ENCODE results near the gene ALPK3. TPM values are rescaled to one million over a fixed set of nuclear protein-coding genes. Genes with fewer than 3 reads are reported as not detected.

Gene ALPK3, protein sequence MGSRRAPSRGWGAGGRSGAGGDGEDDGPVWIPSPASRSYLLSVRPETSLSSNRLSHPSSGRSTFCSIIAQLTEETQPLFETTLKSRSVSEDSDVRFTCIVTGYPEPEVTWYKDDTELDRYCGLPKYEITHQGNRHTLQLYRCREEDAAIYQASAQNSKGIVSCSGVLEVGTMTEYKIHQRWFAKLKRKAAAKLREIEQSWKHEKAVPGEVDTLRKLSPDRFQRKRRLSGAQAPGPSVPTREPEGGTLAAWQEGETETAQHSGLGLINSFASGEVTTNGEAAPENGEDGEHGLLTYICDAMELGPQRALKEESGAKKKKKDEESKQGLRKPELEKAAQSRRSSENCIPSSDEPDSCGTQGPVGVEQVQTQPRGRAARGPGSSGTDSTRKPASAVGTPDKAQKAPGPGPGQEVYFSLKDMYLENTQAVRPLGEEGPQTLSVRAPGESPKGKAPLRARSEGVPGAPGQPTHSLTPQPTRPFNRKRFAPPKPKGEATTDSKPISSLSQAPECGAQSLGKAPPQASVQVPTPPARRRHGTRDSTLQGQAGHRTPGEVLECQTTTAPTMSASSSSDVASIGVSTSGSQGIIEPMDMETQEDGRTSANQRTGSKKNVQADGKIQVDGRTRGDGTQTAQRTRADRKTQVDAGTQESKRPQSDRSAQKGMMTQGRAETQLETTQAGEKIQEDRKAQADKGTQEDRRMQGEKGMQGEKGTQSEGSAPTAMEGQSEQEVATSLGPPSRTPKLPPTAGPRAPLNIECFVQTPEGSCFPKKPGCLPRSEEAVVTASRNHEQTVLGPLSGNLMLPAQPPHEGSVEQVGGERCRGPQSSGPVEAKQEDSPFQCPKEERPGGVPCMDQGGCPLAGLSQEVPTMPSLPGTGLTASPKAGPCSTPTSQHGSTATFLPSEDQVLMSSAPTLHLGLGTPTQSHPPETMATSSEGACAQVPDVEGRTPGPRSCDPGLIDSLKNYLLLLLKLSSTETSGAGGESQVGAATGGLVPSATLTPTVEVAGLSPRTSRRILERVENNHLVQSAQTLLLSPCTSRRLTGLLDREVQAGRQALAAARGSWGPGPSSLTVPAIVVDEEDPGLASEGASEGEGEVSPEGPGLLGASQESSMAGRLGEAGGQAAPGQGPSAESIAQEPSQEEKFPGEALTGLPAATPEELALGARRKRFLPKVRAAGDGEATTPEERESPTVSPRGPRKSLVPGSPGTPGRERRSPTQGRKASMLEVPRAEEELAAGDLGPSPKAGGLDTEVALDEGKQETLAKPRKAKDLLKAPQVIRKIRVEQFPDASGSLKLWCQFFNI (N-terminal part only)
- total RNA-seq (0.22 TPM), polyA plus RNA-seq (not detected)

DNA sequence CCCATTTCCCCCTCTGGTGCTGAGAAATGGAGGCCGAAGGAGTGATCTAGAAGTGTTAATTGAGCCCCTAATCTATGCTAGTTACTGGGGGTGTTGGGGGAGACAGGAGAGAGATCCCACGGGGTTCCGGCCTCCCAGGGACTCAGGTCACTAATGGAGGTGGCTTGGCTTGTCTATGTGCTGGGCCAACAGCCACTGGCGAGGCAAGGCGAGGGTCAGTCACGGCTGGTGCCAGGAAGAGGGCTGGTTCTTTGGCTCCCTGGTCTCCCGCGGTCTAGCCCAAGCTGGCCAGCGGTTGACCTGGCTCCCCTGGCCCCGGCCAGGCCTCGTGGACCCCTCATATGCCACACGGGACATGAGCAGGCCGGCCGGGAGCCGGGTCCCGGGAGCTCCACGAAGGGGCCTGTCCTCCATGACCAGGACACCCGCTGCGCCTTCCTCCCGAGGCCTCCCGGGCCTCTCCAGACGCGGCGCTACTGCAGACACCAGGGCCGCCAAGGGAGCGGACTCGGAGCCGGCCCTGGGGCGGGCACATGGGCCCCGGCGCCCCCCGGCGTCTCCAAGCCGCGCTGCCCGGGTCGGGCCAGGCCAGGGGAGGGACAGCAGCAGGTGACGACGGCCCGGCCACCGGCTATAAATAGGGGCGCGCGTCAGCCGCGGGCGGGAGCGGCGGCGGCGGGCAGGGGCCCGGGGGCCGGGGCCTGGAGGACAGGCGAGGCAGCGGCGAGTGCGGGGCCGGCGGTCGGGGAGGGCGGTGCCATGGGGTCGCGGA, at the start of gene ALPK3:
Gene ALPK3 (plus strand): TSS at position 663 of the 772 bp plus-strand sequence. CDS start 97 bp downstream, at position 760.
- no peaks in the 10 kb centered on the region for H3K36me3 ChIP-seq (ENCODE audit: control insufficient read depth, insufficient read depth, low read length)
- Mint-ChIP-seq H3K4me1 (peaks cover 0 to 11% (median 8%) of the 10 kb centered on the region in 4 donors), H3K27me3 (peaks cover 23% of the 10 kb centered on the region), H3K9me3 (no peaks in the 10 kb centered on the region), H3K27ac (peak within 1 kb of the TSS in 2 of 3 donors; percentile 58 to 65), H3K36me3 (peaks cover 3% of the 10 kb centered on the region), H3K4me3 (peak within 1 kb of the TSS in 2 of 4 donors; percentile 39 to 57)
- H3K27me3 ChIP-seq (ENCODE audit: control insufficient read depth, insufficient read depth, low read length), result no peaks in the 10 kb centered on the region
- DNase-seq, result no peak
- peaks cover 13% of the 10 kb centered on the region for H3K4me1 ChIP-seq (ENCODE audit: control insufficient read depth, insufficient read depth, low read length, poor library complexity, severe bottlenecking)
- no peak within 1 kb of the TSS for H3K27ac ChIP-seq (ENCODE audit: insufficient read depth, low read length, poor library complexity, severe bottlenecking)
- ATAC-seq (ENCODE audit: low read depth in 2 of 2), result peak in 1 of 2 donors; percentile 19
- H3K9me3 ChIP-seq (ENCODE audit: control insufficient read depth in 2 of 2, low read length in 2 of 2), result no peaks in the 10 kb centered on the region
- no peak within 1 kb of the TSS for H3K4me3 ChIP-seq (ENCODE audit: low read depth, low read length)

DNA sequence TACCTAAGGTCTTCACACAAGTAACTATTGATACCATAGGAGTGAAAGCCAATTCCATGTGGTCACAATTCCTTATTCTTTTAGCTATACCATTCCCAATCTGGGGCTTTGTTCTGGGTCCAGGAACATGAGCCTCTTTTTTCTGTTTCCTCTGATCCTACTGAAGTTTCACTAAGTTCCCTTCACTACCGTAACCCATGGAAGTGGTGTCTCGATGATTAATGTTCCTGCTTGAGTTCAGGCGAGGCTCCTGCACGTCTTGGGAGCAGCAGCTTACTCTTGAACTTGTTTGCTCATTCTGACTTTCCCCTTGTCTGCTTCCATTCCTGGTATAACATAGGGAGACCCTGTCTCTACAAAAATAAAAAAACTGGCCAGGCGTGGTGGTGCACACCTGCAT, 45.1 kb upstream of the ALPK3 start:
- H3K4me1 Mint-ChIP-seq, result peaks cover 23 to 57% (median 33%) of the 10 kb centered on the region in 4 donors
- ATAC-seq (ENCODE audit: low read depth in 2 of 2), result no peak
- Histone ChIP-seq H3K36me3 (ENCODE audit: control insufficient read depth, insufficient read depth, low read length) (peaks cover 37% of the 10 kb centered on the region), H3K4me1 (ENCODE audit: control insufficient read depth, insufficient read depth, low read length, poor library complexity, severe bottlenecking) (no peaks in the 10 kb centered on the region), H3K9me3 (ENCODE audit: control insufficient read depth in 2 of 2, low read length in 2 of 2) (no peaks in the 10 kb centered on the region), H3K27ac (ENCODE audit: insufficient read depth, low read length, poor library complexity, severe bottlenecking) (no peak overlapping the region), H3K27me3 (ENCODE audit: control insufficient read depth, insufficient read depth, low read length) (no peaks in the 10 kb centered on the region), H3K4me3 (ENCODE audit: low read depth, low read length) (no peak overlapping the region)
- peak overlapping the region; percentile 42 to 77 (median 75) for H3K27ac Mint-ChIP-seq
- no peak for DNase-seq
- peaks cover 22% of the 10 kb centered on the region for H3K36me3 Mint-ChIP-seq
- no peaks in the 10 kb centered on the region for H3K27me3 Mint-ChIP-seq
- H3K4me3 Mint-ChIP-seq, result no peak overlapping the region
- H3K9me3 Mint-ChIP-seq, result peaks cover 0 to 1% (median 0%) of the 10 kb centered on the region in 7 donors

DNA sequence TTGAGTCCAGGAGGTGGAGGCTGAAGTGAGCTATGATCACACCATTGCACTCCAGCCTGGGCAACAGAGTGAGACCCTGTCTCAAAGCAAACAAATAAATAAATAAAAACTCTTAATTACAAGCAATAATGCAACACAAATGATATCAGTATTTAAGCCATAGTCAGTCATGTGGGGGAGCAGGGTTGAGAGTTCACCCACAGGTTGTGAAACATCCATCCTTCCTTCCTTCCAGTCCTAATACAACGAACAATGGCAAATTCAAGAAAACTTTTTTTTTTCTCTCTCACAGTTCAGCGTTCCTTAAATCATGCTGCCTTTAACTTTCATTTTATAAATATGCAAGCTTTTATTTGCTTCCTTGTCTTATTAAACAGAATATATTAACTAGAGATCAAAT, 44.7 kb upstream of the ALPK3 start:
- Mint-ChIP-seq H3K4me1 (peaks cover 23 to 57% (median 32%) of the 10 kb centered on the region in 4 donors), H3K36me3 (peaks cover 20% of the 10 kb centered on the region), H3K4me3 (no peak overlapping the region), H3K9me3 (peaks cover 0 to 1% (median 0%) of the 10 kb centered on the region in 7 donors), H3K27ac (peak overlapping the region in 2 of 3 donors; percentile 42 to 77), H3K27me3 (no peaks in the 10 kb centered on the region)
- ATAC-seq (ENCODE audit: low read depth in 2 of 2) (no peak), DNase-seq (no peak)
- no peaks in the 10 kb centered on the region for H3K27me3 ChIP-seq (ENCODE audit: control insufficient read depth, insufficient read depth, low read length)
- H3K36me3 ChIP-seq (ENCODE audit: control insufficient read depth, insufficient read depth, low read length), result peaks cover 32% of the 10 kb centered on the region
- no peaks in the 10 kb centered on the region for H3K4me1 ChIP-seq (ENCODE audit: control insufficient read depth, insufficient read depth, low read length, poor library complexity, severe bottlenecking)
- H3K4me3 ChIP-seq (ENCODE audit: low read depth, low read length), result no peak overlapping the region
- no peak overlapping the region for H3K27ac ChIP-seq (ENCODE audit: insufficient read depth, low read length, poor library complexity, severe bottlenecking)
- H3K9me3 ChIP-seq (ENCODE audit: control insufficient read depth in 2 of 2, low read length in 2 of 2), result no peaks in the 10 kb centered on the region

DNA sequence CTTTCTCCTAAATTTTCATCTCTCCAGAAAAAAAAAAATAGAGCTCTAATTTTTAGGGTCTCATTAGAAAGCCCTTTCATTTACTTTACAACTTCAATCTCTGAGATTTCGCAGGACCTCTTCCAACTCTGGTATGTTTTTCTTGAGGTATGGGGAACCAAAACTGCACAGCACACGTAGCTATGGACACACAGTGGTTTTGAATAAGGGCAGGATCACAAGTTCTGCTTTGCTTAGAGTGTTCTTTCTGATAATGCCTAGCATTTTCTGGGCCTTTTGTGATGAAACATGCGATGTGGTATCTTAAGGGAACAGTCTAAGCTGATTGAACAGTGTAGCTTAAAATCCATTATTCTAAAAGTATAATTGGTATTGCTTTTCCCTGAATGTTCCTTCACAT, 43.4 kb upstream of the ALPK3 start:
- H3K27me3 ChIP-seq (ENCODE audit: control insufficient read depth, insufficient read depth, low read length), result no peaks in the 10 kb centered on the region
- Mint-ChIP-seq H3K27ac (peak overlapping the region in 2 of 3 donors; percentile 28 to 91), H3K36me3 (peaks cover 28% of the 10 kb centered on the region), H3K4me1 (peaks cover 27 to 60% (median 36%) of the 10 kb centered on the region in 4 donors), H3K9me3 (peaks cover 0 to 1% (median 0%) of the 10 kb centered on the region in 7 donors), H3K4me3 (no peak overlapping the region), H3K27me3 (no peaks in the 10 kb centered on the region)
- no peak for DNase-seq
- no peak overlapping the region for H3K4me3 ChIP-seq (ENCODE audit: low read depth, low read length)
- no peak for ATAC-seq (ENCODE audit: low read depth in 2 of 2)
- peak overlapping the region; percentile 31 for H3K27ac ChIP-seq (ENCODE audit: insufficient read depth, low read length, poor library complexity, severe bottlenecking)
- H3K36me3 ChIP-seq (ENCODE audit: control insufficient read depth, insufficient read depth, low read length), result peaks cover 34% of the 10 kb centered on the region
- H3K9me3 ChIP-seq (ENCODE audit: control insufficient read depth in 2 of 2, low read length in 2 of 2), result no peaks in the 10 kb centered on the region
- no peaks in the 10 kb centered on the region for H3K4me1 ChIP-seq (ENCODE audit: control insufficient read depth, insufficient read depth, low read length, poor library complexity, severe bottlenecking)

DNA sequence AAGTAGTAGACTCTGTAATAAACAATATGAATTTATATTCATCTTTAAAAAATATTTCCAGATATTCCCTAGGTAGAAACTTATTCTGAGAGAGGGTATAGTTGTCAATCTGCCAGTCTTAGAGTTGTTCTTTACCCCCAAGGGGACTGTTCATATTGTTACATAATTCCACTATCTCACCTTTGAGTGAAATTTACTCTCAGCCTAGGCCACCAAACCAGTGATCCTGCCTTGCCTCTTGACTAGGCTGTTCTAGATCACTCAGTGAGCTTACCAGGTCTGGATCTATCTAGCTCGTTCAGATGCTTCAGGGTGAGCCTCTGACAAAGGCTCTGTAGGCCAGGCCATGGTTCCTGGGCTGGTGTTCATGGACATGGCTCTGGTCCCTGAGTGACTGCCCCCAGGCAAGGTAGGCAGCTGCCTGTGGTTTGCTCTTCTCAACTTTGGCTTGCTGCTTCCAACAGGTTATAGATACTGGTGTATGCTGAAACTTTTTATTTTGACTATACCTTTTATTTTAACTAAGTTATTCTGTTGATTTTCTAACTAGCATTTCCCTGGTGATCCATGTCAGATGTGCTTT, 41.2 kb upstream of the ALPK3 start:
- Histone ChIP-seq H3K9me3 (ENCODE audit: control insufficient read depth in 2 of 2, low read length in 2 of 2) (no peaks in the 10 kb centered on the region), H3K27ac (ENCODE audit: insufficient read depth, low read length, poor library complexity, severe bottlenecking) (no peak overlapping the region), H3K27me3 (ENCODE audit: control insufficient read depth, insufficient read depth, low read length) (no peaks in the 10 kb centered on the region), H3K4me3 (ENCODE audit: low read depth, low read length) (no peak overlapping the region), H3K36me3 (ENCODE audit: control insufficient read depth, insufficient read depth, low read length) (peaks cover 20% of the 10 kb centered on the region), H3K4me1 (ENCODE audit: control insufficient read depth, insufficient read depth, low read length, poor library complexity, severe bottlenecking) (peaks cover 3% of the 10 kb centered on the region)
- Mint-ChIP-seq H3K4me3 (no peak overlapping the region), H3K9me3 (no peaks in the 10 kb centered on the region), H3K27ac (peak overlapping the region; percentile 26 to 71 (median 46)), H3K27me3 (no peaks in the 10 kb centered on the region), H3K36me3 (peaks cover 19% of the 10 kb centered on the region), H3K4me1 (peaks cover 31 to 55% (median 40%) of the 10 kb centered on the region in 4 donors)
- no peak for DNase-seq
- ATAC-seq (ENCODE audit: low read depth in 2 of 2), result no peak

DNA sequence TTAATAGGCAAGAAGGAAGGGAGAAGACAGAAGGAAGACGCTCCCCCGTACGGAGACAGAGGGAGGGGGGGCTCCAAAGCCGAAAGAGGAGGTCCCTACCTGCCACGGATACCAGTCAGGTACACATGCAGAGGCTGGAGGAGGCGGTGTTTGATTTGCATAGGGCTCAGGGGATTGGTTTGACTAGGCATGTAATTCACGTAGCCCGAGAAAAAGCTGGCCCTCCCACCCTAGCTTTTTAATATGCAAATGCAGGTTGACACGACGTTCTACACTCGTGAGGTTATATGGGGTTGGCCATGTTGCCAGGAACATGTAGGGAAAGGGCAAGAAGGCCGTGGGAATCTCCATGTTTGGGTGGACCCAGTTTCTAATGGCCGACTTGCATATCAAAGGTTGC, 39.0 kb upstream of the ALPK3 start:
- Histone ChIP-seq H3K27me3 (ENCODE audit: control insufficient read depth, insufficient read depth, low read length) (no peaks in the 10 kb centered on the region), H3K36me3 (ENCODE audit: control insufficient read depth, insufficient read depth, low read length) (peaks cover 33% of the 10 kb centered on the region), H3K4me1 (ENCODE audit: control insufficient read depth, insufficient read depth, low read length, poor library complexity, severe bottlenecking) (peaks cover 3% of the 10 kb centered on the region), H3K4me3 (ENCODE audit: low read depth, low read length) (no peak overlapping the region), H3K9me3 (ENCODE audit: control insufficient read depth in 2 of 2, low read length in 2 of 2) (no peaks in the 10 kb centered on the region), H3K27ac (ENCODE audit: insufficient read depth, low read length, poor library complexity, severe bottlenecking) (no peak overlapping the region)
- Mint-ChIP-seq H3K4me3 (no peak overlapping the region), H3K27ac (peak overlapping the region in 1 of 3 donors; percentile 78), H3K36me3 (peaks cover 19% of the 10 kb centered on the region), H3K9me3 (no peaks in the 10 kb centered on the region), H3K4me1 (peaks cover 26 to 49% (median 32%) of the 10 kb centered on the region in 4 donors), H3K27me3 (no peaks in the 10 kb centered on the region)
- ATAC-seq (ENCODE audit: low read depth in 2 of 2) (no peak), DNase-seq (no peak)

Data from CD4-positive, CD25-positive, alpha-beta regulatory T cell (primary cell).